T-cell (primary cell): ENCODE results near the gene FSTL4. TPM values are rescaled to one million over a fixed set of nuclear protein-coding genes. Genes with fewer than 3 reads are reported as not detected.

Source experiments
- ATAC-seq, 4 experiments: fragments of 200-7000 bp in 3 of 4; fragments of 150-1000 bp in 1 of 4; cut with Tn5 transposase; replicated peaks in 1 of 4; 1 replicate in 3 of 4; 2 replicates in 1 of 4; pipeline ENCODE4 v1.10.0; 2021; ENCODE audit warnings: moderate library complexity in 3 of 4, mild to moderate bottlenecking in 2 of 4, moderate number of reproducible peaks in 1 of 4
- CTCF ChIA-PET, 2 donors: fragments of 300-600 bp; sonication (Branson Sonifier 250); formaldehyde crosslinking; loops; one replicate each; lab custom pipeline; 2022; ENCODE audit warnings: antibody characterized with exemption in 2 of 2; lab: Charles Lee
- POLR2A ChIA-PET, 2 donors: fragments of 300-600 bp; sonication (Branson Sonifier 250); formaldehyde crosslinking; loops; one replicate each; lab custom pipeline; 2022; ENCODE audit warnings: antibody characterized with exemption in 2 of 2; lab: Charles Lee
- DNase-seq, 35 experiments: peaks; one replicate each; pipeline versions ENCODE4 v3.0.0 to v3.0.0-alpha.2; 2013 to 2023
- H3K27ac ChIP-seq: one replicate; pipeline ENCODE4 v1.5.1; 2013; ENCODE audit warnings: low read length
- H3K27me3 ChIP-seq, 2 experiments: replicated peaks in 1 of 2; 1 replicate in 1 of 2; 2 replicates in 1 of 2; pipeline versions ENCODE4 v1.6.1 to v1.7.0; 2013; ENCODE audit warnings: low read length in 1 of 2, mixed read lengths in 1 of 2; ENCODE audit not compliant: control insufficient read depth in 2 of 2, insufficient read depth in 2 of 2; ENCODE audit errors: extremely low read depth in 1 of 2
- H3K36me3 ChIP-seq, 2 donors: 1 replicate in 1 of 2; 2 replicates in 1 of 2; pipeline versions ENCODE4 v1.6.1 to v1.7.0; 2013; ENCODE audit warnings: low read length in 1 of 2; ENCODE audit not compliant: control insufficient read depth in 2 of 2, insufficient read depth in 1 of 2; ENCODE audit errors: extremely low read depth in 1 of 2
- H3K4me1 ChIP-seq, 2 experiments: 1 replicate in 1 of 2; 2 replicates in 1 of 2; pipeline versions ENCODE4 v1.6.1 to v1.7.0; 2013; ENCODE audit warnings: low read length in 2 of 2, mixed read lengths in 1 of 2; ENCODE audit not compliant: insufficient read depth in 2 of 2, control insufficient read depth in 1 of 2; ENCODE audit errors: extremely low read depth in 1 of 2
- H3K4me3 ChIP-seq, 2 donors: 1 replicate in 1 of 2; 2 replicates in 1 of 2; pipeline versions ENCODE4 v1.5.1 to v1.7.0; 2013; ENCODE audit warnings: mild to moderate bottlenecking in 2 of 2, low read length in 1 of 2, moderate library complexity in 1 of 2; ENCODE audit not compliant: control insufficient read depth in 1 of 2; ENCODE audit errors: extremely low read depth in 1 of 2
- H3K9me3 ChIP-seq: 2 replicates; pipeline ENCODE4 v1.7.0; 2013
- H3K27ac Mint-ChIP-seq, 2 donors: one replicate each; pipeline ENCODE4 v1.8.0; 2020 to 2021; ENCODE audit warnings: mild to moderate bottlenecking in 2 of 2, mixed read lengths in 2 of 2
- H3K27me3 Mint-ChIP-seq, 2 donors: one replicate each; pipeline ENCODE4 v1.8.0; 2021 to 2022; ENCODE audit warnings: mixed read lengths in 2 of 2
- H3K36me3 Mint-ChIP-seq: one replicate; pipeline ENCODE4 v1.8.0; 2021; ENCODE audit warnings: mixed read lengths
- H3K4me1 Mint-ChIP-seq, 3 donors: one replicate each; pipeline ENCODE4 v1.8.0; 2020 to 2022; ENCODE audit warnings: mixed read lengths in 3 of 3, mild to moderate bottlenecking in 1 of 3
- H3K4me3 Mint-ChIP-seq, 3 donors: one replicate each; pipeline ENCODE4 v1.8.0; 2020 to 2022; ENCODE audit warnings: mild to moderate bottlenecking in 3 of 3, mixed read lengths in 3 of 3, moderate library complexity in 3 of 3
- H3K9me3 Mint-ChIP-seq, 3 donors: one replicate each; pipeline ENCODE4 v1.8.0; 2020 to 2022; ENCODE audit warnings: mixed read lengths in 3 of 3
- WGBS: methylation state at CpG from one replicate; pipeline ENCODE4 v1.1.5; 2013; ENCODE audit warnings: missing lambda C conversion rate; ENCODE audit not compliant: insufficient coverage; 5-methylcytosine and 5-hydroxymethylcytosine counted together
- total RNA-seq, 35 experiments: library from RNA in 6 of 35; stranded (reverse) in 6 of 35; fragments of 120-200 nt in 1 of 35; gene quantifications; one replicate each; pipeline versions ENCODE4 v1.2.1 to v1.2.4 and lab custom pipeline; 2013 to 2026

Gene FSTL4
- total RNA-seq, 5 donors from 2014 or later (not counting 1 experiment from before 2014, with no cell fraction given): 1.6 TPM; not detected in 3

DNA sequence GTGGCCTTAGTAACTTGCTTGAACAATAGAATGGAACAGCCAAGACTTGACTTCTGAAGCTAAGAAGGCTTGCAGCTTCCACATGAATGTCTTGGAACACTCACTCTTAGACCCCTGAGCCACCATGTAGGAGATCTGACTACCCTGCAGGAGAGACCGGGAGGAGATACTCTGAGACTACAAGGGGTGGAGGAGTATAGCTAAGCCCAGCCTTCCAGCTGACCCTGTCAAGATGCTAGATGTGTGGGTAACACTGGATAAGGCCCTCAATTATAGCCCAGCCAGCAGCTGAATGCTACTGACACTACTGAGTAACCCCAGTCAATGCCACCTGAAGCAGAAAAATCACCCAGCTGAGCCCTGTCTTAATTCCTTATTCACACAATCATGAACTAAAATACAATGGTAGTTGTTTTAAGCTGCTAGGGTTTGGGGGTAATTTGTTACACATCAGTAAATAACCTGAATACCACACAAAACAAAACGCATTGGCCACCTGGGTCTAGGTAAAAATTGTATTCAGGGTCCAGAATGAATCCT, 180.9 kb downstream of the FSTL4 start:
- no peak overlapping the region for H3K4me3 ChIP-seq
- H3K4me1 Mint-ChIP-seq: no peaks in the 10 kb centered on the region
- no peak overlapping the region for H3K4me3 Mint-ChIP-seq
- no CpG with 5 or more reads among the region's 2 CpGs for WGBS
- no peak overlapping the region for H3K27ac Mint-ChIP-seq
- ChIA-PET POLR2A (no interaction called here), CTCF (no interaction called here)
- no peaks in the 10 kb centered on the region for H3K36me3 ChIP-seq
- DNase-seq: no peak
- no peaks in the 10 kb centered on the region for H3K36me3 Mint-ChIP-seq
- H3K27me3 Mint-ChIP-seq: peaks cover 2 to 8% of the 10 kb centered on the region in 2 donors
- ATAC-seq: no peak
- H3K4me1 ChIP-seq: no peaks in the 10 kb centered on the region
- no peak overlapping the region for H3K27ac ChIP-seq
- H3K9me3 Mint-ChIP-seq: no peaks in the 10 kb centered on the region
- peaks cover 0 to 4% of the 10 kb centered on the region in 2 experiments for H3K27me3 ChIP-seq
- no peaks in the 10 kb centered on the region for H3K9me3 ChIP-seq

DNA sequence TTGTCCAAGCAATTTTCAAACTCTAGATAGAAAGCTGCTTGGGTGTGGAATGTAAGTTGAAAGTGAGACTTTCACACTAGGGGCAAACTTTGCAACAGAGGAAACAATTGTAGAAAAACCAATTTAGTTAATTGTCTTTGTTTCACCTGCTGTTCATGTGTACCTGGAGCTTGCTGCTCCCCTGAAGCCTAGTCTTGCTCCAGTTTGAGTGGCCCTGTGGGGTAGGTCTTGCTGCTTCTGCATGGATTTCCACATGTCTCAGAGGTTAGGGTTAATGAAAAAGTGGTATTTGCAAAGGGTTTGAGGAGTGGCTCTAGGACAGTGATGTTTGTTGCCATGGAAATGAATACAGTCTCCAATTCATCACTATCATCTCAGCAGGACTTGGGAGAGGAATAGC, 182.2 kb downstream of the FSTL4 start:
- H3K9me3 Mint-ChIP-seq: no peaks in the 10 kb centered on the region
- no peak overlapping the region for H3K4me3 Mint-ChIP-seq
- H3K4me3 ChIP-seq: no peak overlapping the region
- H3K36me3 ChIP-seq: no peaks in the 10 kb centered on the region
- ChIA-PET CTCF (no interaction called here), POLR2A (no interaction called here)
- H3K27ac Mint-ChIP-seq: no peak overlapping the region
- no peaks in the 10 kb centered on the region for H3K36me3 Mint-ChIP-seq
- no peaks in the 10 kb centered on the region for H3K4me1 Mint-ChIP-seq
- H3K27me3 ChIP-seq: peaks cover 0 to 4% of the 10 kb centered on the region in 2 experiments
- H3K27me3 Mint-ChIP-seq: peaks cover 2 to 4% of the 10 kb centered on the region in 2 donors
- ATAC-seq (no peak), DNase-seq (no peak)
- no peaks in the 10 kb centered on the region for H3K9me3 ChIP-seq
- H3K4me1 ChIP-seq: no peaks in the 10 kb centered on the region
- H3K27ac ChIP-seq: no peak overlapping the region

GRCh38 chr5:133429046-133429445, 183.3 kb downstream of the FSTL4 start:
- CTCF ChIA-PET: no interaction called here
- POLR2A ChIA-PET: no interaction called here
- H3K36me3 Mint-ChIP-seq: no peaks in the 10 kb centered on the region
- no peaks in the 10 kb centered on the region for H3K4me1 Mint-ChIP-seq
- Histone ChIP-seq H3K4me1 (no peaks in the 10 kb centered on the region), H3K27me3 (peaks cover 0 to 5% of the 10 kb centered on the region in 2 experiments), H3K4me3 (no peak overlapping the region), H3K9me3 (no peaks in the 10 kb centered on the region), H3K27ac (no peak overlapping the region), H3K36me3 (no peaks in the 10 kb centered on the region)
- 83% methylated on average over 3 of the region's 6 CpGs for WGBS
- H3K27ac Mint-ChIP-seq: no peak overlapping the region
- H3K9me3 Mint-ChIP-seq: no peaks in the 10 kb centered on the region
- H3K27me3 Mint-ChIP-seq: peaks cover 2 to 4% of the 10 kb centered on the region in 2 donors
- DNase-seq (no peak), ATAC-seq (no peak)
- H3K4me3 Mint-ChIP-seq: no peak overlapping the region

DNA sequence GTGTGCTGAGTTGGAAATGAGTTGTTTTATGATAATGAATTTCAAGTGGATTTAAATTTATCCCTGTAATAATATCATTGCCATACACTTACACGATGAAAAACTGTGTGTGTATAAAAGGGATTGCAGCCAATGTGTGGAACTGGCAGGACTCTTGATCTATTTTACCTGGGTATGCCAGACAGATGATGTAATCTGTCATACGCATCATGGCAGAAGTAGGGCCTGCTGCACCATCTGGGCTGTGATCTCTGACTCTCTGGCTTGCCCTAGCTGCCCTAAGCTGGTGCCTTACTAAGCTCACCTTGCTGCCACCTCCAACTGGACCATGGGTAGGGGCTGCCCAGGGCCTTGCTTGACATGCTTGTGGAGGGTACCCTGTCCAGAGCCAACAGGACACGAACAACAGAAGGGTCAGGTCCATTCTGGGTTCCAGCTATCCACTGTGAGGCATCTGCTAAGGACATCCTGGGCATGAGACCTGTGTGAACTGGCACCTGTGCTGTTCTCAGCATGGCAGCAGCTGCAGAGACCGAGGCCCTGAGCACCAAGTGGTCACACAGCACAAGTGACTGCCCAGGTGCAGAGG, 184.2 kb downstream of the FSTL4 start:
- Histone ChIP-seq H3K9me3 (no peaks in the 10 kb centered on the region), H3K36me3 (no peaks in the 10 kb centered on the region), H3K27ac (no peak overlapping the region), H3K4me3 (no peak overlapping the region), H3K4me1 (peaks cover 0 to 6% of the 10 kb centered on the region in 2 experiments), H3K27me3 (peaks cover 0 to 12% of the 10 kb centered on the region in 2 experiments)
- peaks cover 7% of the 10 kb centered on the region in 3 donors for H3K4me1 Mint-ChIP-seq
- H3K9me3 Mint-ChIP-seq: no peaks in the 10 kb centered on the region
- no peak for DNase-seq
- no peak overlapping the region for H3K27ac Mint-ChIP-seq
- CTCF ChIA-PET: no interaction called here
- H3K4me3 Mint-ChIP-seq: no peak overlapping the region
- no peak for ATAC-seq
- 53% methylated on average over 3 of the region's 4 CpGs for WGBS
- H3K27me3 Mint-ChIP-seq: peaks cover 4% of the 10 kb centered on the region in 2 donors
- no peaks in the 10 kb centered on the region for H3K36me3 Mint-ChIP-seq
- POLR2A ChIA-PET: no interaction called here

DNA sequence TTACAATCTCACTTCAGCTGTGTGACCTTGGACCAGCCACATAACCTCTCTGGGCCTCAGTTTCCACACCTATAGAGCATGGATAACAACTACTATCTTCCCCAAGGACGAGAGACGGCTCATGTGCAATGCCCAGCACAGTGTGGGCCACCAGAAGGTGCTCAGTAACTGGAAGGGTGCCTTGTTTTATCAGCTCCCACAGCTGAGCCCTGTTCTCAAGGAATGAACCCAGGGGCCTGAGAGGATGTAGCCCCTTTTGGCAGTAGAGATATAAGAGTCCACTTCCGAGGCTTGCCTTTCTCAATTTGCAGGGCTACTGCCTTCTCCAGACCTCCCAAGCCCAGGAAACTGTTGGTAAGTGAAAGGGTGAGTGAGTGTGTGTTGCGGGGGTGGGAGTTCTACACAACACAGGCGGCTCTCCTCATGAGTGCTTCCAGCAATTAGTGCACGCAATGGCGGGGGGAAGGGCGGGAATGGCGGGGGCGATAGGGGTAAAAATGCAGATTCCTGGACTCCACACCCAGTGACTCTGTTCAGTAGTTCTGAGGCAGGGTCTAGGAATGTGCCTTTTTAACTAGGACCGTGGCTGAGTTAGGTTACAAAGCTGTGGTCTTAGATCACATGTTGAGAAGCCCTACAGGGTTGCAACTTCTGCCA, 185.1 kb downstream of the FSTL4 start:
- H3K4me1 ChIP-seq: peaks cover 0 to 6% of the 10 kb centered on the region in 2 experiments
- DNase-seq (no peak), ATAC-seq (no peak)
- 59% methylated on average over 5 of the region's 11 CpGs for WGBS
- H3K4me1 Mint-ChIP-seq: peaks cover 7% of the 10 kb centered on the region in 3 donors
- ChIA-PET POLR2A (no interaction called here), CTCF (interaction anchor here in 1 of 2 donors (0.5 kb wide), 1 partner anchor 1160 kb away, joined by 3 read pairs; no protein-coding TSS in a partner anchor)
- H3K36me3 ChIP-seq: no peaks in the 10 kb centered on the region
- H3K27ac Mint-ChIP-seq: no peak overlapping the region
- peaks cover 0 to 16% of the 10 kb centered on the region in 2 experiments for H3K27me3 ChIP-seq
- H3K27me3 Mint-ChIP-seq: peaks cover 4% of the 10 kb centered on the region in 2 donors
- H3K9me3 Mint-ChIP-seq: no peaks in the 10 kb centered on the region
- H3K27ac ChIP-seq: no peak overlapping the region
- no peak overlapping the region for H3K4me3 ChIP-seq
- no peak overlapping the region for H3K4me3 Mint-ChIP-seq
- H3K9me3 ChIP-seq: no peaks in the 10 kb centered on the region
- no peaks in the 10 kb centered on the region for H3K36me3 Mint-ChIP-seq

- WGBS: 86% methylated on average over 8 of the region's 9 CpGs
- CTCF ChIA-PET: no interaction called here
- ATAC-seq (no peak), DNase-seq (no peak)
- no peak overlapping the region for H3K27ac Mint-ChIP-seq
- Histone ChIP-seq H3K4me1 (peaks cover 0 to 6% of the 10 kb centered on the region in 2 experiments), H3K27me3 (peaks cover 0 to 16% of the 10 kb centered on the region in 2 experiments), H3K27ac (no peak overlapping the region), H3K4me3 (no peak overlapping the region), H3K36me3 (no peaks in the 10 kb centered on the region), H3K9me3 (no peaks in the 10 kb centered on the region)
- H3K4me3 Mint-ChIP-seq: no peak overlapping the region
- H3K4me1 Mint-ChIP-seq: peaks cover 7% of the 10 kb centered on the region in 3 donors
- POLR2A ChIA-PET: interaction anchor here in 1 of 2 donors (0.5 kb wide), 1 partner anchor 535 kb away, joined by 7 read pairs; no protein-coding TSS in a partner anchor
- H3K9me3 Mint-ChIP-seq: no peaks in the 10 kb centered on the region
- no peaks in the 10 kb centered on the region for H3K36me3 Mint-ChIP-seq
- peaks cover 4 to 10% of the 10 kb centered on the region in 2 donors for H3K27me3 Mint-ChIP-seq
Observed at GRCh38 chr5:133426264-133426663, 186.1 kb downstream of the FSTL4 start.
